DOHH2 (cell line): ENCODE data around the gene KRTAP4-5.

Experiments
- H3F3A ChIP-seq: fragments of 200-600 bp; sonication (generic), shearing (Covaris generic); 2 replicates; pipeline ENCODE4 v1.6.0; 2016; ENCODE audit warnings: antibody characterized with exemption, mild to moderate bottlenecking; ENCODE audit not compliant: control insufficient read depth, insufficient read depth
- H3K27ac ChIP-seq: fragments of 200-600 bp; sonication (generic); 2 replicates; pipeline ENCODE4 v1.5.1; 2014; ENCODE audit warnings: low read depth, mild to moderate bottlenecking, low read length, moderate library complexity
- H3K27me3 ChIP-seq: fragments of 200-600 bp; sonication (generic); 2 replicates; pipeline ENCODE4 v1.6.1; 2014; ENCODE audit warnings: mild to moderate bottlenecking, low read length, mixed read lengths; ENCODE audit not compliant: control insufficient read depth
- H3K36me3 ChIP-seq: fragments of 200-600 bp; sonication (generic); 2 replicates; pipeline ENCODE4 v1.6.1; 2014; ENCODE audit warnings: mild to moderate bottlenecking, low read length, moderate library complexity, mixed read lengths; ENCODE audit not compliant: control insufficient read depth
- H3K4me1 ChIP-seq: fragments of 200-600 bp; sonication (generic); 2 replicates; pipeline ENCODE4 v1.6.1; 2014; ENCODE audit warnings: mild to moderate bottlenecking, low read length, mixed read lengths; ENCODE audit not compliant: control insufficient read depth
- H3K4me2 ChIP-seq: fragments of 200-600 bp; sonication (generic); 2 replicates; pipeline ENCODE4 v1.6.0; 2014; ENCODE audit warnings: mild to moderate bottlenecking, low read length, moderate library complexity
- H3K4me3 ChIP-seq: fragments of 200-600 bp; sonication (generic); 2 replicates; pipeline ENCODE4 v1.5.1; 2014; ENCODE audit warnings: mild to moderate bottlenecking, low read length, mixed read lengths
- H3K79me2 ChIP-seq: fragments of 200-600 bp; sonication (generic); 2 replicates; pipeline ENCODE4 v1.6.1; 2014; ENCODE audit warnings: mild to moderate bottlenecking, low read length, mixed read lengths; ENCODE audit not compliant: control insufficient read depth
- H3K9me2 ChIP-seq: fragments of 200-600 bp; sonication (generic); replicated peaks from 2 replicates; pipeline ENCODE4 v1.6.1; 2014; ENCODE audit warnings: mild to moderate bottlenecking, low read length, mixed read lengths; ENCODE audit not compliant: control insufficient read depth
- H3K9me3 ChIP-seq: fragments of 200-600 bp; sonication (generic); 2 replicates; pipeline ENCODE4 v1.6.1; 2014; ENCODE audit warnings: antibody characterized with exemption, low read length, mixed read lengths; ENCODE audit not compliant: control insufficient read depth, insufficient read depth
- H4K20me1 ChIP-seq: fragments of 200-600 bp; sonication (generic); 2 replicates; pipeline ENCODE4 v1.6.0; 2014; ENCODE audit warnings: low read depth, mild to moderate bottlenecking, antibody characterized with exemption, low read length, moderate library complexity; ENCODE audit not compliant: control insufficient read depth, insufficient read depth
- EZH2phosphoT487 ChIP-seq: fragments of 200-600 bp; sonication (generic); IDR thresholded peaks from 2 replicates; pipeline ENCODE4 v1.6.1; 2017; ENCODE audit warnings: borderline replicate concordance, mild to moderate bottlenecking, antibody characterized with exemption, low read length, moderate library complexity, mixed read lengths
- TF ChIP-seq, protein P1 (sequence below): fragments of 200-600 bp; sonication (generic); IDR thresholded peaks from one replicate; pipeline ENCODE4 v1.5.1; 2014; ENCODE audit warnings: antibody characterized with exemption, mild to moderate bottlenecking, low read depth, low read length; ENCODE audit not compliant: poor library complexity, severe bottlenecking

KRTAP4-5 gene

DNA sequence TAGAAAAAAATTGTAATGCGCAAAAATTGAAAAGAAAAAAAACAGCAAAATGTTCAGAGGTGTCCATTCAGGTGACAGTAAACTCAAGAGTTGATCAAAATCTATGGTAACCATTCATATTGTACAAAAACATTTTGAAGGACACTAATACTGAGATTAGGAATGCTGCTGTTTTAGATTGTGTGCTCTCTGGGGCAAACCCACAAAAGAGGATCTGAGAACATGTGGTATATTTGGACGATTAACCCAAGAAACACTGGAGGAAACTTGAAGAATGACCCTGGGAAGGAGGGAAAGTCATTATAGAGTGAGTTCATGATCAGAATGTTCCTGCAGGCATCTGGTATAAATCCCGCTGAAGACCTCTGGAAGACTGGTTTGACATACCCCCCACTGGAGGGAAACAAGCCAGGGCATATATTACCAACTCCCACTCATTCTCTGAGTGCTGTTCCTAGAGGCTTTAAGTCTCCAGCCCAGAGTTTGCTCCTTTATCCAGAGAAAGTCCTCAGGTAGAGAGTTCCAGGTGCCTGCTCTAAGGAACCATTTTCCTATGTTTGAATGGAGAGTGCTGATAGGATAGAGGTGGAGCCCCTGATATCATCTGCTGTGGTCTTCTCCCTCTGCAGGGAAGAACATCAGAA, 27.2 kb upstream of the KRTAP4-5 start:
- Histone ChIP-seq H3K9me3 (no peaks in the 10 kb centered on the region), H3K4me2 (no peak overlapping the region), H3K27me3 (peaks cover 14% of the 10 kb centered on the region), H4K20me1 (no peaks in the 10 kb centered on the region), H3F3A (no peaks in the 10 kb centered on the region), H3K27ac (no peak overlapping the region), H3K4me3 (no peak overlapping the region), H3K9me2 (no peaks in the 10 kb centered on the region), H3K4me1 (peaks cover 8% of the 10 kb centered on the region), H3K79me2 (no peaks in the 10 kb centered on the region), H3K36me3 (no peaks in the 10 kb centered on the region)
- TF ChIP-seq, protein P1, sequence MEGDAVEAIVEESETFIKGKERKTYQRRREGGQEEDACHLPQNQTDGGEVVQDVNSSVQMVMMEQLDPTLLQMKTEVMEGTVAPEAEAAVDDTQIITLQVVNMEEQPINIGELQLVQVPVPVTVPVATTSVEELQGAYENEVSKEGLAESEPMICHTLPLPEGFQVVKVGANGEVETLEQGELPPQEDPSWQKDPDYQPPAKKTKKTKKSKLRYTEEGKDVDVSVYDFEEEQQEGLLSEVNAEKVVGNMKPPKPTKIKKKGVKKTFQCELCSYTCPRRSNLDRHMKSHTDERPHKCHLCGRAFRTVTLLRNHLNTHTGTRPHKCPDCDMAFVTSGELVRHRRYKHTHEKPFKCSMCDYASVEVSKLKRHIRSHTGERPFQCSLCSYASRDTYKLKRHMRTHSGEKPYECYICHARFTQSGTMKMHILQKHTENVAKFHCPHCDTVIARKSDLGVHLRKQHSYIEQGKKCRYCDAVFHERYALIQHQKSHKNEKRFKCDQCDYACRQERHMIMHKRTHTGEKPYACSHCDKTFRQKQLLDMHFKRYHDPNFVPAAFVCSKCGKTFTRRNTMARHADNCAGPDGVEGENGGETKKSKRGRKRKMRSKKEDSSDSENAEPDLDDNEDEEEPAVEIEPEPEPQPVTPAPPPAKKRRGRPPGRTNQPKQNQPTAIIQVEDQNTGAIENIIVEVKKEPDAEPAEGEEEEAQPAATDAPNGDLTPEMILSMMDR, result no peak
- no peak for TF ChIP-seq EZH2phosphoT487

DNA sequence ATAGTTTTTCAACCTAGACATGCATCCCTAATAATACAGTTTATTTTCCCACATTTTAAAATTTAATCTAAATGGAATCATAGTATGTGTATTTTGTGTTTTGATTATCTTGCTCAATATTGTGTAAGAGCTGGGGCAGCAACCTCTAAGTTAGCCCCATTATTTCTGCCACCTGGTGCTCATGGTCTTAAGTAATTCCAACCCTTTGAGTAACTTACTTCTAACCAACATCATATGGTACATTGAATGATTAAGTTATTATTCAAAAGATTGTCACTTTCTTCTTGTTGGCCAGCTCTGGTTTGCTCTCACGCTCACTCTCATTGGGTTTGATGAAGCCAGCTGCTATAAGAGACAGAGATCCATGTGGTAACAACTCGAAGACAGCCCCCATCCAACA, 22.3 kb upstream of the KRTAP4-5 start:
- H3K79me2 ChIP-seq, result no peaks in the 10 kb centered on the region
- peaks cover 8% of the 10 kb centered on the region for H3K4me1 ChIP-seq
- no peaks in the 10 kb centered on the region for H3F3A ChIP-seq
- H3K27ac ChIP-seq, result no peak overlapping the region
- H3K4me2 ChIP-seq, result no peak overlapping the region
- H3K4me3 ChIP-seq, result no peak overlapping the region
- no peaks in the 10 kb centered on the region for H4K20me1 ChIP-seq
- peaks cover 11% of the 10 kb centered on the region for H3K27me3 ChIP-seq
- H3K9me2 ChIP-seq, result no peaks in the 10 kb centered on the region
- no peaks in the 10 kb centered on the region for H3K36me3 ChIP-seq
- no peaks in the 10 kb centered on the region for H3K9me3 ChIP-seq
- TF ChIP-seq, protein P1, result no peak
- TF ChIP-seq EZH2phosphoT487, result no peak

GRCh38 chr17:41168121-41168520, 18.5 kb upstream of the KRTAP4-5 start, which contains the start of gene KRTAP4-3:
TSS of gene KRTAP4-3 (minus strand) at chr17:41168221. CDS start at chr17:41168172, 49 bp downstream.
- no peaks in the 10 kb centered on the region for H4K20me1 ChIP-seq
- no peak within 1 kb of the TSS for H3K27ac ChIP-seq
- H3F3A ChIP-seq, result no peaks in the 10 kb centered on the region
- no peaks in the 10 kb centered on the region for H3K9me3 ChIP-seq
- H3K36me3 ChIP-seq, result no peaks in the 10 kb centered on the region
- no peaks in the 10 kb centered on the region for H3K79me2 ChIP-seq
- H3K4me1 ChIP-seq, result no peaks in the 10 kb centered on the region
- no peaks in the 10 kb centered on the region for H3K27me3 ChIP-seq
- TF ChIP-seq, protein P1, result no peak
- no peak for TF ChIP-seq EZH2phosphoT487
- H3K4me3 ChIP-seq, result no peak within 1 kb of the TSS
- H3K9me2 ChIP-seq, result no peaks in the 10 kb centered on the region
- no peak within 1 kb of the TSS for H3K4me2 ChIP-seq
